SU-DHL-6 (cell line): ENCODE measurements around the gene CEP192.

ENCODE experiments used
- H2AFZ ChIP-seq: fragments of 200-600 bp; sonication (generic); 2 replicates; pipeline ENCODE4 v1.6.1; 2014; ENCODE audit warnings: low read depth, mild to moderate bottlenecking, moderate library complexity, mixed read lengths, antibody characterized with exemption, low read length; ENCODE audit not compliant: severe bottlenecking
- H3F3A ChIP-seq: fragments of 200-600 bp; shearing (Covaris generic); 2 replicates; pipeline ENCODE4 v1.6.0; 2016; ENCODE audit warnings: antibody characterized with exemption, mild to moderate bottlenecking; ENCODE audit not compliant: insufficient read depth
- H3K27ac ChIP-seq: fragments of 200-600 bp; sonication (generic); 2 replicates; pipeline ENCODE4 v1.5.1; 2016; ENCODE audit warnings: low read depth, mild to moderate bottlenecking, low read length, moderate library complexity, mixed read lengths
- H3K27me3 ChIP-seq: fragments of 200-600 bp; sonication (generic), shearing (Covaris generic); 2 replicates; pipeline ENCODE4 v1.6.0; 2014; ENCODE audit warnings: mild to moderate bottlenecking, low read length
- H3K36me3 ChIP-seq: fragments of 200-600 bp; sonication (generic); 2 replicates; pipeline ENCODE4 v1.6.1; 2014; ENCODE audit warnings: mild to moderate bottlenecking, low read length, mixed read lengths
- H3K4me2 ChIP-seq: fragments of 300-600, 200-600 bp; shearing (Covaris generic), sonication (generic); 2 replicates; pipeline ENCODE4 v1.6.0; 2014; ENCODE audit warnings: low read length, low read depth, mild to moderate bottlenecking; ENCODE audit not compliant: poor library complexity, severe bottlenecking
- H3K4me3 ChIP-seq: fragments of 200-600 bp; sonication (generic); 2 replicates; pipeline ENCODE4 v1.5.1; 2014; ENCODE audit warnings: antibody characterized with exemption, low read length, mild to moderate bottlenecking, mixed read lengths; ENCODE audit not compliant: insufficient read depth, poor library complexity, severe bottlenecking
- H3K79me2 ChIP-seq: fragments of 200-600 bp; sonication (generic); 2 replicates; pipeline ENCODE4 v1.6.1; 2014; ENCODE audit warnings: mild to moderate bottlenecking, low read length, moderate library complexity; ENCODE audit not compliant: insufficient read depth
- H3K9ac ChIP-seq: fragments of 200-600 bp; sonication (generic); 2 replicates; pipeline ENCODE4 v1.7.0; 2014; ENCODE audit warnings: mild to moderate bottlenecking, low read length
- H3K9me2 ChIP-seq: fragments of 200-600 bp; sonication (generic); replicated peaks from 2 replicates; pipeline ENCODE4 v1.6.1; 2014; ENCODE audit warnings: low read length; ENCODE audit not compliant: insufficient read depth
- H3K9me3 ChIP-seq: fragments of 200-600 bp; sonication (generic); 2 replicates; pipeline ENCODE4 v1.6.1; 2014; ENCODE audit warnings: low read length, mixed read lengths; ENCODE audit not compliant: insufficient read depth
- H4K20me1 ChIP-seq: fragments of 200-600 bp; sonication (generic); 2 replicates; pipeline ENCODE4 v1.6.1; 2014; ENCODE audit warnings: low read depth, mild to moderate bottlenecking, antibody characterized with exemption, low read length, moderate library complexity, mixed read lengths
- CTCF ChIP-seq: fragments of 200-600 bp; sonication (generic); IDR thresholded peaks from one replicate; pipeline ENCODE4 v1.5.1; 2017; ENCODE audit warnings: antibody characterized with exemption, mild to moderate bottlenecking, low read length, moderate library complexity; ENCODE audit not compliant: insufficient read depth, poor library complexity, severe bottlenecking
- EZH2phosphoT487 ChIP-seq: fragments of 200-600 bp; sonication (generic), shearing (Covaris generic); conservative IDR thresholded peaks from 2 replicates; pipeline ENCODE4 v1.6.1; 2018; ENCODE audit warnings: mild to moderate bottlenecking, antibody characterized with exemption, low read length, moderate library complexity, mixed read lengths

CEP192 gene

GRCh38 chr18:13025233-13025632 lies 34.1 kb downstream of the CEP192 start:
- Histone ChIP-seq H4K20me1 (no peaks in the 10 kb centered on the region), H2AFZ (no peak overlapping the region), H3K27me3 (no peaks in the 10 kb centered on the region), H3K9me2 (no peaks in the 10 kb centered on the region), H3K9ac (no peak overlapping the region), H3K4me2 (no peak overlapping the region), H3K4me3 (no peak overlapping the region), H3K36me3 (peaks cover 48% of the 10 kb centered on the region), H3K9me3 (no peaks in the 10 kb centered on the region), H3F3A (no peaks in the 10 kb centered on the region), H3K27ac (no peak overlapping the region), H3K79me2 (peaks cover 29% of the 10 kb centered on the region)
- TF ChIP-seq CTCF: no peak
- TF ChIP-seq EZH2phosphoT487: no peak

- no peak overlapping the region for H3K4me3 ChIP-seq
- no peaks in the 10 kb centered on the region for H3K9me3 ChIP-seq
- no peak overlapping the region for H2AFZ ChIP-seq
- H3K4me2 ChIP-seq: no peak overlapping the region
- no peaks in the 10 kb centered on the region for H4K20me1 ChIP-seq
- no peak overlapping the region for H3K9ac ChIP-seq
- H3F3A ChIP-seq: no peaks in the 10 kb centered on the region
- no peak overlapping the region for H3K27ac ChIP-seq
- H3K9me2 ChIP-seq: no peaks in the 10 kb centered on the region
- peaks cover 43% of the 10 kb centered on the region for H3K36me3 ChIP-seq
- TF ChIP-seq EZH2phosphoT487 (no peak), CTCF (no peak)
- no peaks in the 10 kb centered on the region for H3K27me3 ChIP-seq
- H3K79me2 ChIP-seq: peaks cover 23% of the 10 kb centered on the region
Measured at GRCh38 chr18:13026583-13027270, 35.6 kb downstream of the CEP192 start.

GRCh38 chr18:13028869-13029268 lies 37.7 kb downstream of the CEP192 start:
- Histone ChIP-seq H3K4me3 (no peak overlapping the region), H2AFZ (no peak overlapping the region), H3K79me2 (peaks cover 7% of the 10 kb centered on the region; the same call in 1 of the 2 replicates), H3K27me3 (no peaks in the 10 kb centered on the region), H3K4me2 (no peak overlapping the region), H4K20me1 (no peaks in the 10 kb centered on the region), H3K27ac (no peak overlapping the region), H3K36me3 (peaks cover 43% of the 10 kb centered on the region), H3K9ac (no peak overlapping the region), H3K9me3 (no peaks in the 10 kb centered on the region), H3K9me2 (no peaks in the 10 kb centered on the region), H3F3A (no peaks in the 10 kb centered on the region)
- TF ChIP-seq CTCF: no peak
- no peak for TF ChIP-seq EZH2phosphoT487
